Caki2 (cell line): Measurements from ENCODE around the gene ERBB4. TPM values are rescaled to one million over a fixed set of nuclear protein-coding genes. Genes with fewer than 3 reads are reported as not detected.

Experiments
- DNase-seq: peaks from one replicate; pipeline ENCODE4 v3.0.0-alpha.2; 2015; ENCODE audit warnings: low read depth
- in situ Hi-C: cut with HindIII; loops from 2 replicates; pipeline ENCODE4 v1.10.0; 2016; ENCODE audit warnings: low sequenced_read_pairs, low pct_unique_long_range_greater_than_20kb, mixed read lengths
- total RNA-seq: library from RNA; depleted of rRNA; stranded (reverse); fragments of >200 nt; shearing (Covaris generic); gene quantifications from 2 replicates; pipeline ENCODE4 v1.2.3, GENCODE V29; 2014; ENCODE audit warnings: low replicate concordance

ERBB4 gene
- total RNA-seq, 1 experiment from 2014 or later: 0.10 TPM

DNA sequence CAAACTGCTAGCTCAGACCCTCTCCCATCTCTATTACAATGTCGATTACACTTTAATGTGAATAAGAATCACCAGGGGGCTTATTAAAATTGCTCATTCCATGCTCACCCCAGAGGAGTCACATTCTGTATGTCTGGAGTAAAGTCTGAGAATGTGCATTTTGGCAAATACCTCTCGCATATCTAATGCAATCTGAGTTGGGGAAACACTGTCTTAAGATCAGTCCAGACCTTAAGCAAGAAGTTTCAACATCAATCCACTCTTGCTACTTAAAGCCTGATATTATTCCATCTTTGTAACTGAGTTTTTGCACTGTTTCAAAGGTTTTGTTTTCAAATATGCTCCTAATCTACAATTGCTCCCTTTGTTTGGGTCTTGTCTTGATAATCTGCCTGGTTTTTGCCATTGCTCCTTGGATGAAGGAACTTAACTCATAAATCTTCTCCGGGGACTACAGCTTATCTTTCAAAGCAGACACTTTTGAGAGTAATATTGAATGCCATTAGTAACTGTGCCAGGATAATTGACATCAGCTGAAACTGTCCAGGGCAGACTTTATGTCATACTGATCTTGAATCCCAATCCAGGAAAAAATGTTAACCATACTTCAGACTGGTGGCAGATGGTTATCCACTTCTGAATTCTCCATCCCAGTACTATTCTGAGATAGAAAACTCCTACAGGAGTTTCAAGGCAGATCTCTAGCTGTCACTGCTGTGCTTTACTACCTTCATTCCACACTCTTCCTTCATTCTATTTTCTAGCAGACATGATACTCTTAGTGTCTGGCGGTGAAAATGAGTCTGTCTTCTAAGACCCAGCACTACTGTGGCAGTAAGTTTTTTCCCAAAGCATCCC lies 200.9 kb downstream of the ERBB4 start:
- in situ Hi-C loops: no loop called here
- no peak for DNase-seq

DNA sequence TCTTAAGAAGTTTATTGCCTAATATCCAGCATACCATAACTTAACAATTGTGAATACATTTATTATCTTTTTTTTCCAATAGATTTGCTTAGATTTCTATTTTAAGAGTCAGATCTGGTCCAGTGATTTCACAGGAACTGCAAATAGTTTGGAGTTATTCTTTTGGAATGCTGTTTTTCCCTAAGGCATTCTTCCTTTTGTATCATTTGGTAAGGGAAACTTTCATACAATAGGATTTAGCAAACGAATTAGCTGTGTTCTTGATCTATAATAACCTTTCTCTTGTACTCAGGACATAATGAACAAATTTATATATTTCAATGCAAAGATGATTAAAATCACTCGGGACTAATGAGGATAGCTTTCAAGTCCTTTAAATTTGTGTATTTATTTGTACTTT lies 201.6 kb downstream of the ERBB4 start:
- DNase-seq: no peak

DNA sequence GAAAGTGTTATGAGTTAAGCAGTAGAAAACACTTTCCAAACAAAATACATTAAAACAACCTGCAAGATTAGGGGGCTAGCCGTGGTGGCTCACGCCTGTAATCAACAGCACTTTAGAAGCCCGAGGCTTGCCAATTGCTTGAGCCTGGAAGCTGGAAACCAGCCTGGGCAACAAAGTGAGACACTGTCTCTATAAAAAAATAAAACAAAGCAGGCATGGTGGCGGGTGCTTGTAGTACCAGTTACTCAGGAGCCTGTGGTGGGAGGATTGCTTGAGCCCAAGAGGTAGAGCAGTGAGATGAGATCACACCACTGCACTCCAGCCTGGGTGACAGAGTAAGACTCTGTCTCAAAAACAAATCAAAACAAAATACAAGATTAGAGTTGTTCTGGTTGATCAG lies 208.3 kb downstream of the ERBB4 start:
- in situ Hi-C loops: no loop called here
- DNase-seq: no peak

More for the DNA sequence above, 201.6 kb downstream of the ERBB4 start:
- in situ Hi-C loops: no loop called here

DNA sequence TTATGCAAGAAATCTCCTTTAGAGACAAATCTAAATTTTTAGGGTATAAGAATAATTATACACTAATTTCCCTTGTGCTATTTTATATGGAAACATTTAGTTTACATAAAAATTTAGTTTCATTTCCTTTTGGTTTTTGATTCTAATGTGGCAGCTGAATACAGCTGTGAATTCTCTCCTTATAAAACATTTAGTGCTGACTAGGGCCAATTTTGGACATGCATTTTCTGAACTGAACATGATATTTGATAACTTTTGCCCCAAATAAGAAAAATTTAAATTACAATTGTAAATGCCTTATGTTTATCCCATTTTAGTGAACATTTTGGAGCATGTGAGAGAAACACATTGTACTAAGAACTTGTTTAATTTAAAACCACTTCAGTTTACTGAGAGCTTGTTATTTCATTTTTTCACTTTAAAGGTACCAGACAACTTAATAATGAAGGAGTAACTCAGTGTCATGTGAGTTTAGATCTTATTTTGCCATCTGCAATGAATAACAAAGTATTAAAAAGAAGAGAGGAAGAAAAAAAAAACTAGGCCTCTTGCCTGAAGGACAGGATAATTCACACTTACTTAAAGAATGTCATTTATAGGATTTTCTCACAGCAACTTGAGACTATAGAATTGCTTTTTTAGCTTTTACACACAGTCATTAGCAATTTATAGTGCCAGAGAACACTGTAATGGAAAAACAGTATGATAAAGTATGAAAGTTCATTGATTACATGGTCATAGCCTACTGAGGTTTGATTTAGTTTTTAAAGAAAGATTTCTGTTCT lies 209.7 kb downstream of the ERBB4 start:
- DNase-seq: no peak
- in situ Hi-C loops: no loop called here

DNA sequence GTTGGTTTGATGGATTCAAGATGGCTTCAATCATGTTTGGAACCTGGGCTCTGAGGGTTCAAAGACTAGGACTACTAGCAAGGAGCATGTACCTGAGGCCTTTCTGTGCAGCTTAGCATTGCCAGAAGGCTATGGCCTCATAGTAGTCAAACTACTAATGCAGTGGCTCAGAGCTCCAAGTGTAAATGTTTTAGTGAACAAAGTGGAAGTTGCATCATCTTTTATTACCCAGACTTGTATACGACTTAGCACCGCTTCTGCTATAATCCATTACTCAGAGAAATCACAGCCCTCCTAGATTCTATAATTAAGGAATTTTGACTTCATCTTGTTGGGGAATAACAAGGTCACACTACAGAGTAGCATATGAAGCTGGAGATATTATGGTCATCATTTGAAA lies 210.5 kb downstream of the ERBB4 start:
- no peak for DNase-seq
- in situ Hi-C loops: no loop called here

DNA sequence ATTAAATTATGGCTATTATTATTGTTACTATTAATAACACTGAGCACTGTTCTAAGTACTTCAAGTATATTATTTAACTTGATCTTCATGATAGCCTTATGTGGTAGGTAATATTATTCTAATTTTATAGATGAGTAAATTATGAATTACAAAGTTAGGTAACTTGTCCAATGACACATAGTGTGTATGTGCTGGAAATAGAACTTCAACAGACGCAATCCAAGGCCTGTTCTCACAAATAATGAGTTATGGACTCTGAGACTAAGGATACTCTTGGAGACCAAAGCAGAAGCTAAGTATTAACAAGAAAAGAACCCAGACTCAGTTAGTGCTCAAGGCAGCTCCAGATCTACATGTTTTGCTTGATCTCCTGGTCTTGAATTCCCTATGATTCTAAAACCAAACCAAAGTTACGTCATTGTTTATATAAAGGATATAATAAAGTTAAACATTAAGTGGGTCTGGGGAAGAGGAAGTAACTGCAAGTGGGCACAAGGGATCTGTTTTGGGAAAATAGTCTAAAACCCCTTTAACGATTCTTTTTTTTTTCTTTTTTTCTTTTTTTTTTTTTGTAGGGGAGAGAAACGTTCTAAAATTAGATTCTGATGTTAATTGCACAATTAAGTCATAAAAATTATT lies 211.3 kb downstream of the ERBB4 start:
- in situ Hi-C loops: no loop called here
- DNase-seq: peak; percentile 27

DNA sequence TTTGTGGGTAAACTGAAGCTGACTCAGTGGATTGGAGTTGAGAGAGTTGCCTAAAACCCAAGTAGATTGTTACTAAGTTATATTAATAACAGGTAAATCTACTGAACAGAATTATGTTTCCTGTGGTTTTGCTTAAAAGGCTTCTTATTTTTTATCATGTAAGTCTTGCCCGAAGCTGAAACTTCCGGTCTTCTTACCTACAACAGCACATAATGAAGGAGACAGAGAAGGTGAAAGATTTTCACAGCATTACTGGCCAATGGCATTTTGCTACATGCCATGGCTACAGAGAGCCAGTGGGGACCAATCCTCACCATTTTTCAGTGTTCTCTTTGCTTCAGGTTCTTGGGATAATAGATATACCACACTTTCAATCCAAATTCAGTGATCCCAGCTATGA lies 220.0 kb downstream of the ERBB4 start:
- no peak for DNase-seq

DNA sequence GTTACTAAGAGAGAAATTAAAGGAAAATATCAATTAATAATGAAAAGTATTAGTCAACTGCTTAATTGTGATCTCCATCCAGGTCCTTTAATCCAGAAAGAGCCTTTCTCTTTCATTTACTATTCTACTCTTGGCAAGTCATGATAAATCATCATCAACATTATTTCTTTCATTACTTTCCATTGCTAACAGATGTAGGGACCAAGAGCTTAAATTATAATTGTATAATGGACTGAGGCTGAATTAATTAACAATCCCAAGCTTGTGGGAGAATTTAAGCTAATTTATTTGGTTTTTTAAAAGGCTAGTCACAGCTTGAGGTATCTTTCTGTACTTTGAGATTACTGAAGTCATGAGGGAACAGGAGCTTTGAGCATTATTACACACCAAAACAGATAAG lies 223.9 kb downstream of the ERBB4 start:
- no peak for DNase-seq
- in situ Hi-C loops: no loop called here

More for the DNA sequence above, 220.0 kb downstream of the ERBB4 start:
- in situ Hi-C loops: no loop called here

DNA sequence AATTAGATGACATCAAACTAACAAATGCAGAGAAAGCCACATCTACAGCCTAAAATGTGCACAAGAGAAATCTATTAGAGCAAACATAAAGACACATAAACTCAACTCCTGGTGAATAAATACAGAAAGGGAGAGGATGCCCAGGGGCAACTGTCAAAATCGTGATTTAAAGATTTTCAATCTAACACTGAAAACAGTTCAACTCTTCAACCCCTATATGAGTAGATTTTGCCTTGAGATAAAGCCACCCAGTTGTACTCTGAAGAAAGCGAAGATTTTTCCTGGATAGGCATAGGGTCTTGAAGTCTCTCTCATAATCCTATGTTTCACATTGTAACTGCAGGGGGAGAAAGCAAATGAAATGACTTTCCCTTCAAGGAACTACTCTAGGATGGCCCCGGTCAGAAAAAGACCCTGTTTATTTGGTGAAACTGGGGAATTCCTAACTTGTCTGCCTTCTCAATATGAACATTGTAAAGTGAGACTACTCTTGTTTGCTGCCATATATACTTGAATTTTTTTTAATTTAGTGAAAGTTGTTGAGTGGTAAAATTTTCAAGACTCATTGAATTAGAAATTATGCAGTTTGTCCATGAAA lies 226.7 kb downstream of the ERBB4 start:
- in situ Hi-C loops: no loop called here
- no peak for DNase-seq

DNA sequence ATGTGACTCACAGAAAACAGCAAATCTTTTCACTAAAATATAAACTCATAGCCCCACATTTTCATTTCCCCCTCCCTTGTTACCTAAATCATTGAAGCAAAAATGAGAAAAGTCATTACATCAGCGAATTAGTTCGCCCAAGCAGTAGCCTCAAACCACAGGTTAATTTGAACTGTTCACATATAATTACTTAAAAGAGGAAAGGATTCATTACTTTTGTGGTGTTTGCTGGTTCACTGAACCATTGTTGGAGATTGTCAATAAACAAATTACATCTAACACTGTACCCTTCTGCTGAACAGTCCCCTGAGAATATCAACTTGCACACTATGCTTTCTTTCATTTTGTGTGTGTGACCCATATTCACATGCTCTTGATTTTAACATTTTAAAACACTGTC lies 238.7 kb downstream of the ERBB4 start:
- no peak for DNase-seq
- in situ Hi-C loops: no loop called here

DNA sequence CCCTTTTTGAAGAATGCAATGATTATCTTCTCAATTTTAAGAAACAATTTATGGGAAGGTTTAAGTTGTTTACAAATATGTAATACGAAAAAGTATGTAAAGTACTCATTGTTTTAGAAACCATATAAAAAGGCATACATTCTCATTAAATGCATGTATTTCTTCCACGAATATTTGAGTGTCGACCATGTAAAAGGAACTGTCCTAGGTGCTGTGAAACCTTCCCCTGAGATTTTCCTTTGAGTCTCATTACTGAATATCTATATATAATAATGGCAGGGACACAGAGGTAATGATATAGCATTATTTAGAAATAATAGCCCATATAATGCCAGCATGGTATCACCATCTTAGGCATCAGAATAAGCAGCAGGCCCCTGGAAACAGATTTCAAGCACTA lies 239.3 kb downstream of the ERBB4 start:
- no peak for DNase-seq
- in situ Hi-C loops: no loop called here

DNA sequence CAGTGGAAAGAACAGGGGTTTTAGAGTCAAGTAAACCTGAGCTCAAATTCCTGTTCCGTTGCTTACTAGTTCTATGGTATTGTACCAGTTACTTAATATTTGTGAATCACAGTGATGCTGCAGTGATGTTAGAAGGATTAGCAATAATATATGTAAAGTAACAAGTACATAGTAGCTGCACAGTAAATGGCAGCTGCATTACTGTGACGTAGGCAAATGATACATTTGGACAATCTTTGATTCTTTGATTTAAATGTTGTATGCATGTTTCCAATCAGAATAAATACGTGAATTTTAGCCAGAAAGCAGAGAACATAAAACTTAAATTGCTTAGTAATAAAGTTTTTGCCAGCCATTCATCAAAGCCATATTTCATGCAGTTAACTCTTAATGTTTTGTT lies 243.0 kb downstream of the ERBB4 start:
- in situ Hi-C loops: no loop called here
- no peak for DNase-seq

DNA sequence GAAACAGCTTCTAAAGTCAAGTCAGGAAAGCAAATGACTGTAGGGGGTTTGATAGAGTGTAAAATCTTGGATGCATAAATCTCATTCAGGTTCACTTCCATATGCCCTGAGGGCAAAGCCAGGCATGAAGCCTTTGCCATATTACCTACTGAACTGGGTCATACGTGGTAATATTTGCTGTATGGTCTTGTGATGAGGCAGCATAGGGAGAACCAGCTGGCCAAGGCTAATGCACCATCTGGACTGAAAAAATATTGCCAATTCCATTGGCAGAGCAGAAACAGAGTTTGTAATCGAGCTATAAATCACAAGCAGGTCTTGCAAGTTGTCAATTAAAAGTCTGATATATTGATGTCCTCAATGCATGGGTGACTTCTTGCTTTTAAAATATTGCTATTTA lies 243.8 kb downstream of the ERBB4 start:
- in situ Hi-C loops: no loop called here
- no peak for DNase-seq

DNA sequence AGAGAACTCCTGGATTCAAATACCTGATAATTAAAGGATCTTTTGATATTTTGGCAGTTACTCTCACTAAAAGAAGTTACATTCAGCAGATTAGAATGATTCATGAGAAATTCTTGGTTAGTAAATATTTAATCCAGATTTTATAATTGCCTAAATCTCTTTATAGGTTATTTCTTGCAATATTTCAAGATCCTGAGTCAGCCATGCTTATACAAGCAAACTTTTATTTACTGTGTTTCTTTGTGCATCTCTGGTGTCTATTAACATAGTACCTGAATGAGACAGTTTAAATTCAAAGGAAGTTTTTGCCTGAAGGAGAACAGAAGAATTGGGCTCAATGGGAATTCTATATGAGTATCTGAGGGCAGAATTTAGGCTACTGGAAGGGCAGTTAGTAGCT lies 249.3 kb downstream of the ERBB4 start:
- in situ Hi-C loops: no loop called here
- DNase-seq: no peak

DNA sequence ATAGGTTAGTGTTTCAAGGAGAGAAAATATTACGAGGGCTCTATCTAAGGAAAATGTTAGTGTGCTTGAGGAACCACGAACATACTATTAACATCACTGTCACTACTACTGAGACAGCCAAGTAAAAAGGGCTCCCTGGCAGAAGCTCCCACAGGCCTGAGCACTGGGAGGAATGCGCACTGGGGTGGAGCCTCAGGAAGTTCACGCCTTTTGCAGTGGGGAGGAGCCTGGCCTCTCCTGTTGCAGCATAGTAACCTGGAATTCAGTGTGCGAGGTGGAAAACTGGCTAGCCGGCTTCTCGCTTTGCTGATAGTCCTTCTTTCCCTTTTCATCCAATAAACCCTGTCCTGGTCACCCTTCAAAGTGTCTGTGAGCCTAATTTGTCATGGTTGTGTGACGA lies 250.3 kb downstream of the ERBB4 start:
- DNase-seq: no peak
- in situ Hi-C loops: no loop called here

DNA sequence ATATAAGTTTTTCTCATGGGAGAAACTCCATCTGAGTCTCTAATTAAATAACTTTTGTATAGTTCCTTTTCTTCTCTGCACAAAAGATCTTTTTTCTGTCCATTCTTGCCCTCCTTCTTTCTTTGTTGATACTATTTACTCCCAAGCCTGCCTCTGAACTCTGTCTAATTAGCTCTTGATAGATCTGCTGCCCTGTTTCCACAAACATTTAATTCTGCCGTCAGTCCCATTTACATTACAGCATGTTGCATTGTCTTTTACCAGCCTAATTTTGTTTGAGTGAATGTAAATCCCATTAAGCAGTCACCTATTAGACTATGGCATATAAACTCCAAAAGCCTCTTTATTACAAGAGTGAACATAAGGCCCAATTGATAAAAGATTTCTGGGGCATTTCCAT lies 254.4 kb downstream of the ERBB4 start:
- in situ Hi-C loops: no loop called here
- DNase-seq: no peak

DNA sequence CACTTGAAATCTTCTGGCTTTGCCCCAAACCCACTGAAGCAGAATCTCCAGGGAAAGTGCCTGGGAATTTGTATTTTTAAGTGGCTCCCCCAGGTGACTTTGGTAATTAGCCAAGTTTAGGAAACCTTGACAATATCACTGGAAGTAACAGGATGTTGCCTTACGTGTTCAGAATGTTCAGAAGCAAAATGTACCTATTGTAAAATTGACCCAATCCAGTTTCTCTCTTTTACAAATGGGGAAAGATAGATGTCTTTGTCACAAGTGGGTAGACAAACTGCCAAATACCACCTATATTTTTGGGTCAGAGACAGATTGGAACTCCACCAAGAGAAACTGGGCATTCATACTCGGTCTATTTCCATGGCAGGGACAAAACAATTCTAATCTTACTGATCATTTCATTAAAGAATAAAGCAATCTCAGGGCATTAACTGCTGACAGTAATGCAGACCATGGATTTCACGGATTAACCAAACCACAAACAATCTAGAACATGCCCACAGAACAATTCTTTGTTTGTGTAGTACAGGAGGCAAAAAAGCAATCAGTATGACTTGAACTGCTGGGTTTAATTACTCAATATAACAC lies 255.8 kb downstream of the ERBB4 start:
- DNase-seq: no peak
- in situ Hi-C loops: no loop called here

DNA sequence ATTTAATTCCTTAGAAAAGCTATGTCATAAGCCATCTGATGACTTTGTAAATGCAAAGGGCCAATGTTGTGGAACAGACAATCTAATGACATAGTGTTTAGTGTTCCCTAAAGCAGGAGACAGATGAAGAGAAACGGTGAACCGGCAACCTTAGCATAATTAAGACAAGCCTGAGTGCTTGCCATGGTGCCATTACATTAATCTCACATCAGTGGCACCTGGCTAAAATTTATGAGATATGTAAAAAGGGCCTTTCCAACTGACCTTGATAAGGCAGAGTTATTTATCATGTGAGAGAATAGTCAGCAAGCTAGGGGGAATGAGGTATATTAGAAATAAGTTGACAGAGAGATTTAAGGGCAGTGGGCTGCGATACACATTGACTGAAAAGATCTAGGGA lies 261.8 kb downstream of the ERBB4 start:
- in situ Hi-C loops: no loop called here
- DNase-seq: no peak
